Measurements from ENCODE around the gene ADAMTS17.

- TF ChIP-seq CTCF (IDR thresholded peaks at IDR 0.05; ENCODE audit: low read depth, low read length, poor library complexity, severe bottlenecking) (no peak), EZH2phosphoT487 (IDR thresholded peaks at IDR 0.05; ENCODE audit: borderline replicate concordance, low read length) (no peak)
These were observed 63.0 kb downstream of the ADAMTS17 start for GRCh38 chr15:100278596-100279380.

Data from DOHH2 (cell line).